ENCODE data around the gene LRRFIP2. TPM values are rescaled to one million over a fixed set of nuclear protein-coding genes. Genes with fewer than 3 reads are reported as not detected.

Gene LRRFIP2
- total and polyA plus RNA-seq, 2 experiments from 2014 or later: 29.0 to 48.8 TPM

- H3K27ac ChIP-seq: no peak overlapping the region
- H3K4me2 ChIP-seq: no peak overlapping the region
- no peak for DNase-seq (ENCODE audit: low spot score)
- H3K36me3 ChIP-seq (replicated peaks; ENCODE audit: insufficient read depth, low read depth): no peaks in the 10 kb centered on the region
- H3K4me3 ChIP-seq: no peak overlapping the region
- peaks cover 12% of the 10 kb centered on the region for H3K4me1 ChIP-seq (ENCODE audit: insufficient read depth)
- no peaks in the 10 kb centered on the region for H3K9me3 ChIP-seq (ENCODE audit: low read depth)
- TF ChIP-seq EZH2 (IDR thresholded peaks at IDR 0.05; ENCODE audit: borderline replicate concordance) (no peak), EZH2phosphoT487 (IDR thresholded peaks at IDR 0.05; ENCODE audit: low read depth, severe bottlenecking, unreplicated experiment) (no peak)
- TF ChIP-seq, protein P1, sequence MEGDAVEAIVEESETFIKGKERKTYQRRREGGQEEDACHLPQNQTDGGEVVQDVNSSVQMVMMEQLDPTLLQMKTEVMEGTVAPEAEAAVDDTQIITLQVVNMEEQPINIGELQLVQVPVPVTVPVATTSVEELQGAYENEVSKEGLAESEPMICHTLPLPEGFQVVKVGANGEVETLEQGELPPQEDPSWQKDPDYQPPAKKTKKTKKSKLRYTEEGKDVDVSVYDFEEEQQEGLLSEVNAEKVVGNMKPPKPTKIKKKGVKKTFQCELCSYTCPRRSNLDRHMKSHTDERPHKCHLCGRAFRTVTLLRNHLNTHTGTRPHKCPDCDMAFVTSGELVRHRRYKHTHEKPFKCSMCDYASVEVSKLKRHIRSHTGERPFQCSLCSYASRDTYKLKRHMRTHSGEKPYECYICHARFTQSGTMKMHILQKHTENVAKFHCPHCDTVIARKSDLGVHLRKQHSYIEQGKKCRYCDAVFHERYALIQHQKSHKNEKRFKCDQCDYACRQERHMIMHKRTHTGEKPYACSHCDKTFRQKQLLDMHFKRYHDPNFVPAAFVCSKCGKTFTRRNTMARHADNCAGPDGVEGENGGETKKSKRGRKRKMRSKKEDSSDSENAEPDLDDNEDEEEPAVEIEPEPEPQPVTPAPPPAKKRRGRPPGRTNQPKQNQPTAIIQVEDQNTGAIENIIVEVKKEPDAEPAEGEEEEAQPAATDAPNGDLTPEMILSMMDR (IDR thresholded peaks at IDR 0.05; ENCODE audit: poor library complexity): no peak
- no peaks in the 10 kb centered on the region for H3K27me3 ChIP-seq
- no peaks in the 10 kb centered on the region for H3K9me2 ChIP-seq (replicated peaks; ENCODE audit: insufficient read depth)
- H4K20me1 ChIP-seq (ENCODE audit: insufficient read depth, poor library complexity, severe bottlenecking): no peaks in the 10 kb centered on the region
- no peaks in the 10 kb centered on the region for H3K79me2 ChIP-seq
- H2AFZ ChIP-seq: no peak overlapping the region
Measured at GRCh38 chr3:37097776-37098175, 76.6 kb downstream of the LRRFIP2 start.

GRCh38 chr3:37096975-37097374 lies 77.4 kb downstream of the LRRFIP2 start:
- Histone ChIP-seq H3K79me2 (no peaks in the 10 kb centered on the region), H3K9me2 (replicated peaks; ENCODE audit: insufficient read depth) (no peaks in the 10 kb centered on the region), H3K9me3 (ENCODE audit: low read depth) (no peaks in the 10 kb centered on the region), H3K27ac (no peak overlapping the region), H2AFZ (no peak overlapping the region), H3K4me2 (no peak overlapping the region), H3K27me3 (no peaks in the 10 kb centered on the region), H3K4me1 (ENCODE audit: insufficient read depth) (peaks cover 12% of the 10 kb centered on the region), H4K20me1 (ENCODE audit: insufficient read depth, poor library complexity, severe bottlenecking) (no peaks in the 10 kb centered on the region), H3K4me3 (no peak overlapping the region), H3K36me3 (replicated peaks; ENCODE audit: insufficient read depth, low read depth) (no peaks in the 10 kb centered on the region)
- WGBS (ENCODE audit: low lambda C conversion rate, missing lambda C conversion rate): 79% methylated on average over 1 of the region's 1 CpG
- TF ChIP-seq EZH2 (IDR thresholded peaks at IDR 0.05; ENCODE audit: borderline replicate concordance): no peak
- TF ChIP-seq, protein P1 (IDR thresholded peaks at IDR 0.05; ENCODE audit: poor library complexity): no peak
- TF ChIP-seq EZH2phosphoT487 (IDR thresholded peaks at IDR 0.05; ENCODE audit: low read depth, severe bottlenecking, unreplicated experiment): no peak
- DNase-seq (ENCODE audit: low spot score): no peak

DNA sequence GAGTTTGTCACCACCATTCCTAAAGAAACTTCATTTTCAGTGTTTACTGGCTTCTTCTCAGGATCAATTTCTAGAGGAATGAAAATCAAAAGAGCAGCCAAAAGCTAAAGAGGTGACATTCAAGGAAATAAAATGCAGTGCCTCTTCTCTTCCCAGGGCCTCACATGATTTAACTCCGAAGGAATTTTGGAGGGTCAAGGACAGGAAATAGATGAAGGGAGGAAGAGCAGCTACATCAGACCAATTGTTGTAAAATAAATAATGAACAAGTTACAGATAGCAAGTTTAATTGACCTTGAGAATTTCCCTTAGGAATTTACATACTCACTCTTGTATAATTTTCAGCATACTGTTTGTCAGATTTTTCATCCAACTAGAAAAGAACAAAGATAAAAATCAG lies 78.1 kb downstream of the LRRFIP2 start:
- TF ChIP-seq, protein P1 (IDR thresholded peaks at IDR 0.05; ENCODE audit: poor library complexity): no peak
- no peak for TF ChIP-seq EZH2 (IDR thresholded peaks at IDR 0.05; ENCODE audit: borderline replicate concordance)
- TF ChIP-seq EZH2phosphoT487 (IDR thresholded peaks at IDR 0.05; ENCODE audit: low read depth, severe bottlenecking, unreplicated experiment): no peak
- Histone ChIP-seq H3K9me3 (ENCODE audit: low read depth) (no peaks in the 10 kb centered on the region), H2AFZ (no peak overlapping the region), H3K4me3 (no peak overlapping the region), H3K27me3 (no peaks in the 10 kb centered on the region), H3K27ac (no peak overlapping the region), H3K4me1 (ENCODE audit: insufficient read depth) (peaks cover 12% of the 10 kb centered on the region), H3K4me2 (no peak overlapping the region), H4K20me1 (ENCODE audit: insufficient read depth, poor library complexity, severe bottlenecking) (no peaks in the 10 kb centered on the region), H3K36me3 (replicated peaks; ENCODE audit: insufficient read depth, low read depth) (no peaks in the 10 kb centered on the region), H3K79me2 (no peaks in the 10 kb centered on the region), H3K9me2 (replicated peaks; ENCODE audit: insufficient read depth) (no peaks in the 10 kb centered on the region)
- DNase-seq (ENCODE audit: low spot score): no peak
- 46% methylated on average over 1 of the region's 1 CpG for WGBS (ENCODE audit: low lambda C conversion rate, missing lambda C conversion rate)

DNA sequence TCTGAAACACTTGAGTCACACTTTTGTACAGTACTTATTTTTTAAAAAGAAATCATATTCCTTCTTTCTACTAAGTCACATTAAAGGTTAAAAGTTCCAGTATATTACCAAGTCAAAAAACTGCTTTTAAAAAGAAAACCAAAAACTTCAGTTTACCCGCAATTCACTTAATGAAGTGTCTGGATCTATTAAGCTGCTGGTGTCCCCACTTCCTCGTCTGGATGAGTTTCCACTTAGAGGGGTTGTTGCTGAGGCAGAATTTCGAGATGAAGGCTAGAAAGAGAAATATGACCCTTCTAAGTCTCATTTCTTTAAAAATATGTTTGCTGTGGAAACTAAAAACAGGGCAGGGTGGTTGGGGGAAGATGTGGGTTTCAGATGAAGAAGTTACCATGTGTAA lies 79.7 kb downstream of the LRRFIP2 start:
- WGBS (ENCODE audit: low lambda C conversion rate, missing lambda C conversion rate): 85% methylated on average over 3 of the region's 3 CpGs
- H3K27ac ChIP-seq: no peak overlapping the region
- H3K79me2 ChIP-seq: no peaks in the 10 kb centered on the region

More for the DNA sequence above, 79.7 kb downstream of the LRRFIP2 start:
- no peaks in the 10 kb centered on the region for H3K27me3 ChIP-seq
- H2AFZ ChIP-seq: no peak overlapping the region
- H3K9me2 ChIP-seq (replicated peaks; ENCODE audit: insufficient read depth): no peaks in the 10 kb centered on the region
- no peak for DNase-seq (ENCODE audit: low spot score)
- H3K4me3 ChIP-seq: no peak overlapping the region
- H4K20me1 ChIP-seq (ENCODE audit: insufficient read depth, poor library complexity, severe bottlenecking): no peaks in the 10 kb centered on the region
- TF ChIP-seq, protein P1 (IDR thresholded peaks at IDR 0.05; ENCODE audit: poor library complexity): no peak
- TF ChIP-seq EZH2 (IDR thresholded peaks at IDR 0.05; ENCODE audit: borderline replicate concordance) (no peak), EZH2phosphoT487 (IDR thresholded peaks at IDR 0.05; ENCODE audit: low read depth, severe bottlenecking, unreplicated experiment) (no peak)
- no peaks in the 10 kb centered on the region for H3K36me3 ChIP-seq (replicated peaks; ENCODE audit: insufficient read depth, low read depth)
- H3K4me2 ChIP-seq: no peak overlapping the region
- peaks cover 12% of the 10 kb centered on the region for H3K4me1 ChIP-seq (ENCODE audit: insufficient read depth)
- H3K9me3 ChIP-seq (ENCODE audit: low read depth): no peaks in the 10 kb centered on the region
